ENCODE results near the gene NR3C2.
"Not testable (repeated sequence)": the region's sequence is repeated elsewhere in the genome, so short reads cannot be mapped to it uniquely, and the experiment has no call there.

DNA sequence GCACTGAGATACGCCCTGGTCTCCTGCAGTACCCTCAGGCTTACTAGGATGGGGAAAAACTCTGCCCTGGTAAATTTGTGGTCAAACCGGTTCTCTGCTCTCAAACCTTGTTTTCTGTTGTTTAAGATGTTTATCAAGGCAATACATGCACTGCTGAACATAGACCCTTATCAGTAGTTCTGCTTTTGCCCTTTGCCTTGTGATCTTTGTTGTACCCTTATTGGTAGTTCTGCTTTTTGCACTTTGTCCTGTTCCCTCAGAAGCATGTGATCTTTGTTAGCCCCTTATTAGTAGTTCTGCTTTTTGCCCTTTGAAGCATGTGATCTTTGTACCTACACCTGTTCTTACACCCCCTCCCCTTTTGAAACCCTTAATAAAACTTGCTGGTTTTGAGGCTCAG, 319.1 kb downstream of the NR3C2 start:
- TF ChIP-seq, protein P1, sequence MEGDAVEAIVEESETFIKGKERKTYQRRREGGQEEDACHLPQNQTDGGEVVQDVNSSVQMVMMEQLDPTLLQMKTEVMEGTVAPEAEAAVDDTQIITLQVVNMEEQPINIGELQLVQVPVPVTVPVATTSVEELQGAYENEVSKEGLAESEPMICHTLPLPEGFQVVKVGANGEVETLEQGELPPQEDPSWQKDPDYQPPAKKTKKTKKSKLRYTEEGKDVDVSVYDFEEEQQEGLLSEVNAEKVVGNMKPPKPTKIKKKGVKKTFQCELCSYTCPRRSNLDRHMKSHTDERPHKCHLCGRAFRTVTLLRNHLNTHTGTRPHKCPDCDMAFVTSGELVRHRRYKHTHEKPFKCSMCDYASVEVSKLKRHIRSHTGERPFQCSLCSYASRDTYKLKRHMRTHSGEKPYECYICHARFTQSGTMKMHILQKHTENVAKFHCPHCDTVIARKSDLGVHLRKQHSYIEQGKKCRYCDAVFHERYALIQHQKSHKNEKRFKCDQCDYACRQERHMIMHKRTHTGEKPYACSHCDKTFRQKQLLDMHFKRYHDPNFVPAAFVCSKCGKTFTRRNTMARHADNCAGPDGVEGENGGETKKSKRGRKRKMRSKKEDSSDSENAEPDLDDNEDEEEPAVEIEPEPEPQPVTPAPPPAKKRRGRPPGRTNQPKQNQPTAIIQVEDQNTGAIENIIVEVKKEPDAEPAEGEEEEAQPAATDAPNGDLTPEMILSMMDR (IDR thresholded peaks at IDR 0.05), result not testable (repeated sequence)
- not testable (repeated sequence) for TF ChIP-seq POLR2A (IDR thresholded peaks at IDR 0.05)
